ENCODE results near the gene LRBA. TPM values are rescaled to one million over a fixed set of nuclear protein-coding genes. Genes with fewer than 3 reads are reported as not detected.

LRBA gene
- total RNA-seq, 1 donor from 2014 or later, result 66.2 TPM

DNA sequence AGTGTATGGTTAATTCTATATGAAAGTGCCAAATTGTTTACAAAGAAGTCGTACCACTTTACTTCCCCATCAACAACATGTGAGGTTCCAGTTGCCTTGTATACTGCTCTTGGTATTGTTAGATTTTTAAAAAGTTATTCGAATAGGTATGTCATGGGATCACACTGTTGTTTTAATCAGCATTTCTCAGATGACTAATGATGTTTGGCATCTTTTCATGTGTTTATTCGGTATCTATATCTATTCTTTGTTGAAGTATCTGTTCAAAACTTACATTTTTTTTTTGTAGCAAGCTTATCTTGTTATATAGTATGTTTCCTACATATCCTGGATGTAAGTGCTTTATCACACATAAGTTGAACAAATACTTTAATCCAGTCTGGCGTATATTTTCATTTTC lies 532.5 kb downstream of the LRBA start:
- no peak overlapping the region for H3K4me3 Mint-ChIP-seq
- H3K4me1 Mint-ChIP-seq, result no peaks in the 10 kb centered on the region
- peaks cover 15% of the 10 kb centered on the region for H3K36me3 Mint-ChIP-seq
- H3K27ac Mint-ChIP-seq, result no peak overlapping the region
- H3K27me3 Mint-ChIP-seq (ENCODE audit: low read depth), result no peaks in the 10 kb centered on the region
- no peak for DNase-seq (ENCODE audit: low spot score in 2 of 2, unreplicated experiment in 2 of 2)
- TF ChIP-seq CTCF (IDR thresholded peaks at IDR 0.05; ENCODE audit: unreplicated experiment), result no peak
- H3K9me3 Mint-ChIP-seq, result peaks cover 5% of the 10 kb centered on the region

DNA sequence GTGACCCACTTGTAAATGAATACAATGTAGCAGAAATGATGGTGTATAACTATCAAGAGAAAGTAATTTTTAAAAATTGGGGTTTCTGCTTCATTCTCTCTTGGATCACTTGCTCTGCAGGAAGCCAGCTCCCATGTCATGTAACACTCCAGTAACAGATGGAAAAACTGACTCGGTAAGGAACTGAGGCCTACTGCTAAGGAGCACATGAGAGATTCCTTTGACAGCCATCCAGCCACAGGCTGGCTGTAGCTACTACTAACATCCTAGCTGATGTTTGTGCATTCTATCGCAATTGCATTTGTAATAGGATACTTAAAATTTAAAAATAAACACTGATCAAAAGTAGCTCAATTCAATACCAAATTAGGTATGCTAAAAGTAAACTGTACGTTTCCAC lies 535.4 kb downstream of the LRBA start:
- no peak overlapping the region for H3K27ac Mint-ChIP-seq

GRCh38 chr4:150477869-150478268 lies 537.2 kb downstream of the LRBA start:
- Mint-ChIP-seq H3K4me3 (no peak overlapping the region), H3K36me3 (peaks cover 21% of the 10 kb centered on the region), H3K27ac (no peak overlapping the region), H3K27me3 (ENCODE audit: low read depth) (no peaks in the 10 kb centered on the region), H3K9me3 (peaks cover 11% of the 10 kb centered on the region), H3K4me1 (no peaks in the 10 kb centered on the region)
- DNase-seq (ENCODE audit: low spot score in 2 of 2, unreplicated experiment in 2 of 2), result no peak
- TF ChIP-seq CTCF (IDR thresholded peaks at IDR 0.05; ENCODE audit: unreplicated experiment), result no peak

More for the DNA sequence above, 535.4 kb downstream of the LRBA start:
- Mint-ChIP-seq H3K27me3 (ENCODE audit: low read depth) (no peaks in the 10 kb centered on the region), H3K36me3 (peaks cover 17% of the 10 kb centered on the region), H3K4me1 (no peaks in the 10 kb centered on the region), H3K4me3 (no peak overlapping the region), H3K9me3 (peaks cover 5% of the 10 kb centered on the region)
- no peak for DNase-seq (ENCODE audit: low spot score in 2 of 2, unreplicated experiment in 2 of 2)
- no peak for TF ChIP-seq CTCF (IDR thresholded peaks at IDR 0.05; ENCODE audit: unreplicated experiment)

DNA sequence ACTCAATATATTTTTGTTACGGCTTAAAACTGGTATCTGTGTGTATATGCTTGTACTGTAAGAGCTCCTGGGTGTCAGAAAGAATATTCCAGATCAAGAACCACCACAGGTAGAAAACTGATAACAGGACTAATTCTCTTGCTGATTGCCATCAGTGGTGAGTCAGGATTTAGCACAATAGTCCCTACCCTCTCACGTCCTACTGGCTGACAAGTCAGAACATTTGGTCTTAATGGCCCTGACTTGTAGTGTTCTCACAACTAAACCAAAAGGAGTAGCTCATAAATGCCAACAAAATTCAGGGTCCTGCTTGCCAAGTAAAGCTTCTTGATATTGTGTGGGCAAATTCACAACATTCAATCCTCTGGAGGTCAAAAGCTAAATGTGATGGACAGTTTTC lies 538.3 kb downstream of the LRBA start:
- no peak overlapping the region for H3K27ac Mint-ChIP-seq
- H3K27me3 Mint-ChIP-seq (ENCODE audit: low read depth), result no peaks in the 10 kb centered on the region
- TF ChIP-seq CTCF (IDR thresholded peaks at IDR 0.05; ENCODE audit: unreplicated experiment), result no peak
- no peak for DNase-seq (ENCODE audit: low spot score in 2 of 2, unreplicated experiment in 2 of 2)
- H3K9me3 Mint-ChIP-seq, result peaks cover 11% of the 10 kb centered on the region
- no peaks in the 10 kb centered on the region for H3K4me1 Mint-ChIP-seq
- H3K4me3 Mint-ChIP-seq, result no peak overlapping the region
- peaks cover 21% of the 10 kb centered on the region for H3K36me3 Mint-ChIP-seq

GRCh38 chr4:150475763-150476162 lies 539.3 kb downstream of the LRBA start:
- Mint-ChIP-seq H3K36me3 (peaks cover 17% of the 10 kb centered on the region), H3K4me3 (no peak overlapping the region), H3K9me3 (peaks cover 11% of the 10 kb centered on the region), H3K4me1 (no peaks in the 10 kb centered on the region), H3K27me3 (ENCODE audit: low read depth) (no peaks in the 10 kb centered on the region), H3K27ac (no peak overlapping the region)
- no peak for DNase-seq (ENCODE audit: low spot score in 2 of 2, unreplicated experiment in 2 of 2)
- no peak for TF ChIP-seq CTCF (IDR thresholded peaks at IDR 0.05; ENCODE audit: unreplicated experiment)

DNA sequence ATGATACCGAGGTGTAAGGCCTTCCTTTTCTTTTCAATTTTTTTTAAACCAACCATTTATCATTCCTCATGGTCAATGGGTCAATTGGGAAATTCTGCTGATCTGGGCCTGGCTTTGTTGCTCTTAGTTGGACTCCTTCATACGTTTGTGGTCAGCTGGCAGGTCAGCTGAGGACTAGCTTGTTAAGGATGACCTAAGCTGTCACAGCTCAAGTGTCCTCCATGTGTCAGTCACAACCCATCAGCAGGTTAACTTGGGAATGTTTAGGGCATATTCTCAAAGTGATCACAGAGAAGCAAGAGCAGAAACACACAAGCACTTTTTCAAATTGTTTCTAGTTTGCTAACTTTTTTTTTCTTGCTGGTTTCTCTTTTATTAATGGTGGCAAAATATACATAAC lies 550.6 kb downstream of the LRBA start:
- no peak for TF ChIP-seq CTCF (IDR thresholded peaks at IDR 0.05; ENCODE audit: unreplicated experiment)
- no peak for DNase-seq (ENCODE audit: low spot score in 2 of 2, unreplicated experiment in 2 of 2)
- peaks cover 5% of the 10 kb centered on the region for H3K4me1 Mint-ChIP-seq
- H3K27me3 Mint-ChIP-seq (ENCODE audit: low read depth), result no peaks in the 10 kb centered on the region
- H3K4me3 Mint-ChIP-seq, result no peak overlapping the region
- H3K9me3 Mint-ChIP-seq, result no peaks in the 10 kb centered on the region
- H3K27ac Mint-ChIP-seq, result no peak overlapping the region
- peaks cover 7% of the 10 kb centered on the region for H3K36me3 Mint-ChIP-seq
